Glomerular visceral epithelial cell (primary cell): ENCODE measurements around the gene CCDC34.

Source experiments
- DNase-seq: peaks from one replicate; pipeline ENCODE4 v3.0.0-alpha.2; 2016; ENCODE audit errors: extremely low spot score

The CCDC34 gene

DNA sequence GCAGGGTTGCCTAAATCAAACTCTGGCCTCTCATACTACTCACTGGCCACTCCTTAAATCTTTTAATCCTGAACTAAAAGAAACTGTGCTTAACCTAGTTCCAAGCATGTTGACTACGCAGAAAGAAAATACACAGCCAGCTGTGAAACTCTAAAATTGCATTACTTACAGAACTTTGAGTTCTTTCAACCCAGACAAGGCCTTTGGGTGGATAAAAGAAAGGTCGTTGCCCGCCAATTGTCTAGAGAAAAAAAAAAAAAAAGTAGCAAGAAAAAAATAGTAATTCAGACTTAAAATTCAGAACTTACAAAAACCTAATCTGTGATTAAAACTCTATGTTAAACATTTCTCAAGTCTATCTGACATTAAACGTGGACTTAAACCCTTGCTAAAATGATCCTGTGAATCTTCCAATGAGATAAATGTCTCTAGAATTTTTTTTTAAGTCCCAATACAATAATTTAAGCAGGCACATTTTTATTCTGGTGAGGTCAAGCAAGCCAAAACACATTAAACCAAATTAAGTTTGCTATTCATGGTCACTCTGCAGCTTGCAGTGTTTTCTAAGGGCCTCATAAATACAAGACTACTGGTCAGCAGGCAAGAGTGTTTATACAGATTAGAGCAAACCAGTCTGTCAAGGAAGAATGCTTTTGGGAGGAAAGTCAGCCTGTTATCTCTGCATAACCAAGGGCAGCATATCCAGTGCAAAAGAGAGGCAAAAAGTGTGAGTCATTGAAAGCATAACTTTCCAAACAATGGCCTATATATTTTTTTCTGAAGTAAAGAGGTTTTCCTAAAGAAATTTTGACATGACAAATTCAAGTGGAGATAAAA is 29.5 kb upstream of the CCDC34 start:
- peak; percentile 46 for DNase-seq

DNA sequence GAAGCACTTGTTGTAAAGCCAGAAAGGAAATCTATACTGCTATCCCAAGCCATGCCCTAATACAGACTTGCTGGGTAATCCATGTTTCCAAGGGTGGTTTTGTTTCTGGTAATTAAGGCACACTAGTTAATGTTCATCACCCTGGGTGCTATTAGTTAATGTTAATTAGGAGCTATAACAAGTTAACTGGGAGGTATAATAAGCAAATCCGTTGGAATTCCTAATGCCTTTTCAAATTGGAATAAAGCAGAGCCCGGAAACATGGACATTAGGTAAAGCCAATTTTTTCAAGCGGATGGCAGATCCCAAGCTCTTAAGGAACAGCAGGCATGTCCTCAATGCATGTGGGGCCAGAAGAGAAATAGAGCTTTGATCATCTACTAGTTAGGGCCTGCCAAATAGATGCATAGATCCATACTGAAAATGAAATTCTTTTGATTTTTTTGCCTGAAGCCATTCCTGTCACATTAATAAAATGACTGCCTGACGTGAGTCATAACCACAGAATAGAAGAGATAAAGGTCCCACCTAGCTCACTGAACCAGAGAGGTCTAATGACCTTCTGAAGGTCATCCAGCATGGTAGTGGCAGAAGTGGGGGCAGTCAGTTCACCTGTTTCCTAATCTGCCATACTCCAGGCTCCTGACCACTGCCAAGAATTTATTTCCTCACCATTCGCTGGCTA is 28.5 kb upstream of the CCDC34 start:
- DNase-seq = no peak

DNA sequence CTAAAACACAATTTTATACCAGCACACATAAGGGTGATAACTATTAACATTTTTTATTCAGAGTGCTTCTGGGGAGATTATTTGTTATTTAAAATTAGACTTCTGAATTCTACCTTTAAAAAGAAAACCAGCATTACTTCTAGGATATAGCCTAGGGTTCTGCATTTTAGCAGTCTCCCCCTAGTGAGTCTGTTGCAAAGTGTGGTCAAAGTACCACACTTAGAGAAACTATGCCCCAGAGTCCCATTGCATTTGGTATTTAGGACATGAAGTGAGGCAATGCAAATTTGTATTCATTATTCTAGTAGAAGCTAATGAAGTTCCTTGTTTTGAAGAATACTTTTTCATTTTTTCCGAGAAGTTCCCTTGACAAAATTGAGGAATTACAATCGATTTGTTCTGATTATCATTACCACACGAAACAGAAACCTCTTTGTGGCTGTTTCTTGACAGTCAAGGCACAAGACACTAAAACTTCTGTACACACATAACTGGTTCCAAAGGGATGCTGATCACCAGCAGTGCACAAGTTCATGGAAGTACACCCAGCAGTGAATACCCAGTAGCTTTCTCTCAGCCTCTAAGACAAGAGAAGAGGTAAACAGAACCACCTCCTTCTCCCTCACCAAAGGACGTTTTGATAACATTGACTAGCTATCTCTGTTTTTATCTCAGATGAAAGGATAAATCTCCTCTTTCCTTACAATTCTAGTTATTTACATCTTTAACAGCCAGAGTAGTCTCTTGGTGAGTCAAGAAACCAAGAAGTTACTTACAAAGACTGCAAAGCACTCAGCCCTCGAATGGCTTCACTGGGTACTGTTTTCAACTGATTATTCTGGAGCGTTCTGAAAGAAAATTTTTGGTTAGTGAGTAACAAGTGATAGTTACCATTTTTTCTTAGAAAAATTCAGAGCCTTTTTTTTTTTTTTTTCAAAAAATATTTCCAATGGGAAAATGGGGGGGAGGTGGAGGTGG is 27.6 kb upstream of the CCDC34 start:
- peak; percentile 20 for DNase-seq

DNA sequence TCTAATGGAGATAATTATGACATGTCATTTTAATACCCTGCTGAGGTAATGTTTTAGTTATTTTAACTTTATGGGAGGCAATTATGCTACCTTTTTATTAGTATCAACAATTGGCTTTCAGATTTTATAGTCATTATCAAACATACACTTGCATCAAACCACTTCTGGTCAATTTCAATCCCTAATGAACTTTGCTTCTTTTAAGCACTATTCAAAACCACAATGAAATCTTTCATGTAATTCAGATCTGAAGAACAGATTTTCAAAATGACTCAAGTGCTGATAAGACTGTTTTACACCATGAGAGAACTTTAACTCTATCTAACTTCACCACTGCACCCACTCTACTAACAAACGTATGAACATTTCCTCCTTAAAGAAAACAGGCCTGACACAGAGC is 25.9 kb upstream of the CCDC34 start:
- no peak for DNase-seq

DNA sequence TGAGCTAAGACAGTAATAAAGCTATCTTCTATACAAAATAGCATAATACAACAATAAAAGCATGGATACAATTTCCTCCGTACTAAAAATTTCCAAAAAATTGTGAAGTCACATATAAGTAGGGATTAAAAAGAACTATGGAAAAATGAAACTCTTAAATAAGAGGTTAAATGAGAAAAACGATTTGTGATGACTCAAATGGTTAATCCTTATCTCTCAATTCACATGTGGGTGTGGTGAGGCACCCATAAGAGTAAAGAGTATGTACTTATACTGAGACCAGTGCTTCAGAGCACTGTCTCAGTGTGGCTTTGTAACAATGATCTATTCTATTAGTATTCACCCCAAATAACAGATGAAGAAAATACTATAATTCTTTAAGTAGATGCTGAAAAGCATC is 25.0 kb upstream of the CCDC34 start:
- DNase-seq = no peak

DNA sequence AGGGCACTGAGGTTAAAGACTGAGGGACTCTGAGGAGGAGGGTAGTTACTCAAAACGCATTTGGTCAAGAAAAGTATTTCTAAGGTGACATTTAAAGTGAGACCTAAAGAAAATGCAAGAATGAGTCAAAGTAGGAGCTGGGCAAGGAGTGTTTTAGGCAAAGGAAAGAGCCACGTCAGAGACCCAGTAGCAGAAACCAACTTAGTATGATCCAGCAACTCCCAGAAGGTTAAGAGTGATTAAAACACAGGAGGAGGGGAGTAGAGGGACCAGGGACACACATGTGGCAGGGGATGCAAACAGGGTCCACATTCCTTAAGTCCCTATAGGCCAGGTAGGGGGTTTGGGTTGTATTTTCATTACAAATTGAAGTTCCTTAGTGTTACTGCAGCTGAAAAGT is 24.3 kb upstream of the CCDC34 start:
- DNase-seq = no peak

DNA sequence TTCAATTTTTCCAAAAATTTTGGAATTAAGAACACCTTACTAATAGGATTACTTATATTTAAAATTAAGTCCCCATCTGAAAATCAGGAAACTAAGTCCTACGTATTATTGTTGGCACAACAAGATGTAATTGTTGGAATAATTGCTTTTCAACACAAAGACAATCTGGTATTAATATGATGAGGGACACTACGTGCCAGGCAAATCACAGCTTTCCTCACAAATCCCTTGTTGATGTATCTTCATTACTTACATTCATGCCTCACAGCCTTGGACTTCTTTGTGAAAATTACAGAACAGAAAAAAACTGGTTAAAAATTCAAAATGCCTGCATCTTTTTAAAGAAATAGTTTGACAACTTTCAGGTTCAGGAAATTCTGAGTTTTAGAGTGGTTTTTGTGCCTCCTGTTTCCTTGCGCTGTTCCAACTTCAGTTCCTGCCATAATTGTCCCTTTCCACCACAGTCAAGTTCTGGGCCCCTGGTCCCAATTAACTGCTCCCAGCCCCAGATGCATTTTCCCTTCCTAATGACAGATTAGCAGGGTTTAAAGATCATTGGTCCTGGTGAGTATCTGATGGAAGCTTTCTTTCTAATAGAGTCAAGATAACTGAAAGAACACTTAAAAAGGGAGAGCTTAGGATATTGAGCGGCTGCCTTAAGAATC is 23.3 kb upstream of the CCDC34 start:
- no peak for DNase-seq

DNA sequence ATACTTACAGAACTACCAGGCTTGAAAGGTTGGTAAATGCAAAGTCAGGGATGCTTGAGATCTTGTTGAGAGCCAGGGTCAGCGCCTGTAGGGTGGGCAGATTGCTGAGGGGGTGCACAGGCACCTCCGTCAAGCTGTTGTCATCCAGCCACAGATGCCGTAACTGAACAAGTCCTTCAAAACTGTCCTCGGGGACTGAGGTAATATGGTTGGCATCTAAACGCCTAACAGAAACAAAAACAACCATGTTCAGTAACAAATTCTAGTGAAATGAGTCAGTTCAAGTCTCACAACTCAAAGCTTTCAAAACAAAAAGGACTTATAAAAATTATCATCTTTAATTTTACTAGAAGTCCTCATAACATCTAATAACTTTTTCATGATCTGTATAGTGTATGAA is 22.2 kb upstream of the CCDC34 start:
- DNase-seq = peak; percentile 42

DNA sequence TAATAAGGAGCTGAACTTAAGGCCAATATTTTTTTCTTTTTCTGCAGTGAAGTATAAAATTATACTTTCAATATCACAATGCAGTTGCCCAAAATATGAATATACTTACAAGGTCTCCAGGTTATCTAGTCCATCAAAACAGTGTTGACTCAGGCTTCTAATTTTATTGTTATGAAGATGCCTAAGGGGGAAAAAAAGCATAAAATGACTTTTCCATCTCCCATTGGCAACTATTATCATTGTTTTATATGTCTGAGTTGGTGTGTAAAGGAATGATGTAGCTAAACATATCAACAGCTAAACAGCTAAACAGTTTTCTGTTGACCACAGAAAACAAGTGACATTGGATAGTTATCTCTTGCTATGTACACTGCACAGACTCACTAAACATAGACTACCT is 21.2 kb upstream of the CCDC34 start:
- DNase-seq = no peak

DNA sequence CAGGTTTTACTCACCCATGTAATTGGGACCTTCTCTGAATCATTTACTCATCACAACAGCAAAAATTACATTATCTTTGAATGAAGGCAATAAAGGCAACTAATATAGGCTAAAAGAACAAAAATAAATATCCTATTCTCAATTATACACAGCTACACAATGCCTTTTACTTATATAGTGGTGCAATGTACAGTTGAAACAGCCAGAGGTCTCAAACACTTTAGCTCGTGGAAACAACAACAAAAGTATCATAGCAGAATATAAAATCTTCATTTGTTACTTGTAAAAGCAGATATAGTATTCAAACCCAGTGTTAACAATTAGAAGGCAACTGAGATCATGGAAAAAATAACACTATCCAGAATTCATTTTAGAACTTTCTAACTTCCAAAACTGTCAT is 20.6 kb upstream of the CCDC34 start:
- DNase-seq = no peak

DNA sequence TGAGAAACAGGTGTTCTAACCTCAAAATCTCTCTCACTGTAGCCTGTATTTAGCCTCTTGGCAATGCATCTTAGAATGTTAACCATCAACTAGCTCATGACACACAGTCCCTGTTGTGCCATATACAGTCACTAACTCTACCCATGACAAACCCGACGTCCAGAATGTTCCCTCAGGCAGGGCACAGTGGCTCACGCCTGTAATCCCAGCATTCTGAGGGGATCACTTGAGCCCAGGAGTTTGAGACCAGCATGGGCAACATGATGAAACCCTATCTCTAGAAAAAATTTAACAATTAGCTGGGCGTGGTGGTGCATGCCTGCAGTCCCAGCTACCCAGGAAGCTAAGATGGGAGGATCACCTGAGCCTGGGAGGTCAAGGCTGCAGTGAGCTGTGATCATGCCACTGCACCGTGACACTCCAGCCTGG is 18.2 kb upstream of the CCDC34 start:
- DNase-seq = peak; percentile 13

DNA sequence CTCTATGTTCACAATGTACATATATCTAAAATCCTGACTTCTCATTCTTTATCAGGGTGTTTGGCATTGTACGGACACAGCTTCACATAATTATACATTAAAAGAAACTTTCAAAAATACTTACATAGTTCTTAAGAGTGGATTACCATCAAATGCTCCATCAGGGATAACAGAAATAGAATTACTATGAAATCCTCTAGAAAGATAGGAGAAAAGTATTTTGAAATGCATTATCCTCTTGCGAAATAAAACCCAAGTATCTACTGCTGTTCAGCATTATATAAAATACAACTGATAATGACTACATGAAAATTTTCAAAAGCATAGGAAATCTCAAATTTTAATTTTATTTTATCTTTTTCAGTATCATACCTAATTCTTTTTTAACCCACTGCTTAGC is 17.8 kb upstream of the CCDC34 start:
- DNase-seq = no peak

DNA sequence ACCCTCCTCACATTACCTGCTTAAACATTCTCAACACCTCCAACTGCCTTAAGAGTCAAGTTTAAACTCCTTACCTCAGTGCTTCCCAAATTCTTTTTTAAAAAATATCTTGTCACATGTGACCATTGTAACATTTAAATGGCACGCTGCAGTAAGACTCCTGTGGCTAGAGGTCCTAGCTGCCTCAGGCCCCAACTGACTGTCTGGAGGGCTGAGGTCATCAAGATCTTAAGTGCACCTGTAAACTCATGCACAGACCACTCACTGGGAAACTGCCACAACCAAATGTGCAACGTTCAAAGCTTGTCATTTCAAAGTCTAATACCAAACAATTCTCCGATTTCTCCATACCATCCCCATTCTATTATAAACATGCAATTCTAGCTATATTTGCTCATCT is 16.4 kb upstream of the CCDC34 start:
- DNase-seq = no peak

DNA sequence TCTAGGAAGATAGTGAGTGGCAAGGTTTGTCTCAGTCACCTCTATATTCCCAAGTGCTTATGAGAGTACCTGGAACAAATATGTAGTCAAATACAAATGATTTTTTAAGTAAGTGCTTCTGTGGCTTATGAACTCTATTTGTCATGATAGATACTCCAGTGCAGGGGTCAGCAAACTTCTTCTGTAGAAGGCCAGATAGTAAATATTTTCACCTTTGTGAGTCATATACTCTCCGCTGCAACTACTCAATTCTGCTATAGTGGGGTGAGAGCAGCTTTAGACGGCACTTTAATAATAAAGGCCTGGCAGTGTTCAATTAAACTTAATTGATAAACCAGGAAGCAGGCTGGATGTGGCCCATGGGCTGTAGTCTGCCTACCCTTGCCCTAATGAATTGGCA is 12.4 kb upstream of the CCDC34 start:
- no peak for DNase-seq

DNA sequence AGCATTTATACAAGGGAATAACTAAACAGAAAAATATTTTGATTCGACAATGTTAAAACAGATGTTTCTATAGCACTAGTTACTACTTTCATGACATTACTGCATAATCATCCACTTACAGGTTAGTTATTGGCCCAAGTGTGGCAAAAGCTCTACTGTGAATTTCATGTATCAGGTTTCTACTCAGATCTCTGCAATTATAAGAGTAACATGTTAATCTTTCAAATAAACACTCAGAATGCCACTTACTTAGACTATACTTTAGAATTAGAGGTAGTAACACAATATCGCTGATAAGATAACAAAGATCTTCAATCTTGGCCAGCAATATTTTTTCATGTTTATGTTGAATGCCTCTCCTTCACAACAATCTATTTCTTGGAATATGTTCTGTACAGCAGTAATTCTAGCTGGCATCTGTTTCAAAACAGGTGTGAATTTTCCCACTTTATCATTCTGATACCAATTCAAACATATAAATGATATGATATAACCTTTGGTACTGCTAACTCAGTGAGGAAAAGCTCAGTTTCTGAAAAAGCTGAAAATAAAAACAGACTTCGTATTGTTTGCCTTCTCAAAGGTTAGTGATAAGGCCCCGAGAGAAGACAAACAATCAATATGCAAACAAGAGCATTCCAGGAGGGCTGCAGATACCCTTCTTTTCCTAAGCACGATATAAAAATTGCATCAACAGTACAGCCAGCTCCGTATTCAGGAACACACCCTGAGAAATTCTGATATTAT is 11.0 kb upstream of the CCDC34 start:
- no peak for DNase-seq

DNA sequence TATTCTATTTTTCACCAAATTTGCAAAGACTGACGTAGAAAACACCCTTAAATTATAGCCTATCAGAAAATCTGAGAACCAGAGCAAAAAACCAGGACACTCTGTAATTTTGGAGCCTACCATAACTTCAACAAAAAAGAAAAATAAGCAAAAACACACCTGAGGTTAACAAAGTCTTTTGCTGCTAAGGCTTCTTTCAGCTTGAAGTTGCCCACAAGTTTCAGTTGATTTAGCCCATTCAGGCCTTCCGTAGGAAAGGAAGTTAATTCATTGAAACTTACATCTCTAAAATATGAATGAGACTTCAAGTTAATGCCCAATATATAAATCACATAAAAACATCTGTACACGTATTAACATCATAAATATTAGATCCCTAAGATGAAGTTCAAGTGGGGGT is 10.4 kb upstream of the CCDC34 start:
- DNase-seq = no peak

DNA sequence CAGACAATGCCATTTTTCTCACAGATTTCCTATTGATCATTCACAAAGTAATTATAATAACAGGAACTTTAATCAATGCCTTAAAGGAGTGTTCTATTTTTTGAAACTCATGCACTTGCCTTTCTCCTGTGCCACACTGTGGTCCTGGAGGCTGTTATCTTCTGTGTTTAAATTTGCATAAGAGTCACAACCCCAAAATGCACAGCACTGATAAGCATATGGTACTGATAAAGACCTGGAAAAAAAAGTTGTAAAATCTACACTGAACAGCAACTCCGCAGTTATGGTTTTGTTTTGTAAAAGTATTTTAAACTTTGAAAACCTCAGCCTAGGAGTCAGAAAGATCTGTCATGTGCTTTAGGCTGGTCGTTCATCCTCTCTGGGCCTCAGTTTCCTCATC is 9.1 kb upstream of the CCDC34 start:
- DNase-seq = no peak

DNA sequence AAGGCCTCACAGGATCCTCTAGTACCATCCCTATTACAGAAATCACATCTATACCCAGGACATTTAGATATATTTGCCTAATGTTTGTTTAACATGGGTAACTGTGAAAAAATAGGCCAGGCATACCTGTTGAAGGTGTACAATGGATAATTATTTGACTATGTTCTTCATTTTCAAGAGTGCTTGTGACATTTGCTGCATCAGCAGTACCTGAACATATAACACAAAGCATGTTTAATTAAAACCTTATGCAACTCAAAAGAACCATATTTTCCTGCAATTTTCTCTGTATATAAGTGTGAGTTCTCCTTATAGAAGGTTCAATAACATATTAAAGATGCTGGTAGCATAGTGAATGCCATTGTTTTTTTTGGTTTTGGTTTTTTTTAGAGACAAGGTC is 8.5 kb upstream of the CCDC34 start:
- no peak for DNase-seq

DNA sequence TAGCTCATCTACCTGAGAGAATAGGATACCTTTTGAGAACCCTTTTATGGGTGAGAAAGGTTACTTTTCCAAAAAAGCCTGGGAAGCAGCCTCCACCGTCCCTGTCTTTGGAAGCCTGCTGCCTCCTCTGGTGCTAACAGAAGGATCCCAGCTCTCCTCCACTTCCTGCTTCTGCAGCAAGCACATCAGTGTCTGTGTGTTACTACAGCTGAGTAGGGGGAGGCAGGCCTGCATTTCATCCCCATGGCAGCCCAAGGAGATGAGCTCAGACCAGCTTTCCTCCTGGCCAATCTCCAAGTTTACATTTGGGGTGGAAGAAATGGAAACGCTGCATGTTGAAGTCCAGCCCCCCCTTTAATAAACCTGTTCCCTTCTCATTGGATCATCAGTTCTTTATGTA is 7.4 kb upstream of the CCDC34 start:
- DNase-seq = no peak

DNA sequence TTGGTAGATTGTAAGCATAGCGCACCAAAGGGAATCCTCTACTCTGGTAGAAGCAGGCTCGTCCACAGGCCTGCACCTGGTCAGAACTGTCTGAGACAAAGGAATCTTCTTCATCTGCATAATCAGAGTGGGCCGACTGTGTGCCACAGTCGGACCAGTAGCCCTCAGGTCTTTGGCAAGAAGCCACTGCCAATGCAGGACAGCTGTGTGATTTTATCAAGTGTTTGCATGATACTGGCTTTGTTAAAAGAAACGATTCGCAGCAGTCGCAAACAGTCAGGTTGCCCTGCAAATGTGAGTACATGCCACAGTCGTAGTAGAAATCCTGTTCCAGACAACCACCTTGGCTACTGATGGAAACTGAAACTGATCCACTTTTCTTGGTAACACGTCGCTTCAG is 4.9 kb upstream of the CCDC34 start:
- no peak for DNase-seq

DNA sequence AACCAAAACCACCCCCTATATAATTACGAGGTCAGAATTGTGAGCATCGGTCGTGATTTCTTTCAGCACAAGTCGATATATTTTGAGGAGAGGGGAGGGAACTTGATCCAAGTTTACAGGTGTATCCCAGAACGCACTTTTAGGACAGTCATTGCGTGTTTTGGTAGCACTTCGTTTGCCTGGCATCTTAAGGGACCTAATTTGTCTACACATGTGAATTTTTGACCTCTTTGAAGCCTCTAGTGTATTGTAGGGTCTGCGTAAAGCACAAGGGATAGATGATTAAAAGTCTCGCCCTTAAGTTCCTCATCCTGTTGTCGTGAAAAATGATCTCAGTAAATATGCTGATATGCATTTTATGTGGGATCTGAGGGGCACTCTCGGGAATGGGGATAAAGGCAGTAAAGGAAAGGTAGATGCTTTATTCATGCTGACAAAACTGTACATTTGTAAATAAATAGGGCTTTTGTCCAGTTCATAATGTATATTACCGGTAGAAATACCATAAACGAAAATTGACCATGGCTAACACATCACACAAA is 632 bp upstream of the CCDC34 start:
- DNase-seq = no peak
